HG02588 (cell line): ENCODE measurements around the gene TCF19.

Experiments
- ATAC-seq: cut with Tn5 transposase; IDR thresholded peaks from one replicate; pipeline ENCODE4 v1.9.1; 2021; ENCODE audit warnings: mild to moderate bottlenecking, moderate library complexity; ENCODE audit not compliant: unreplicated experiment

The TCF19 gene

DNA sequence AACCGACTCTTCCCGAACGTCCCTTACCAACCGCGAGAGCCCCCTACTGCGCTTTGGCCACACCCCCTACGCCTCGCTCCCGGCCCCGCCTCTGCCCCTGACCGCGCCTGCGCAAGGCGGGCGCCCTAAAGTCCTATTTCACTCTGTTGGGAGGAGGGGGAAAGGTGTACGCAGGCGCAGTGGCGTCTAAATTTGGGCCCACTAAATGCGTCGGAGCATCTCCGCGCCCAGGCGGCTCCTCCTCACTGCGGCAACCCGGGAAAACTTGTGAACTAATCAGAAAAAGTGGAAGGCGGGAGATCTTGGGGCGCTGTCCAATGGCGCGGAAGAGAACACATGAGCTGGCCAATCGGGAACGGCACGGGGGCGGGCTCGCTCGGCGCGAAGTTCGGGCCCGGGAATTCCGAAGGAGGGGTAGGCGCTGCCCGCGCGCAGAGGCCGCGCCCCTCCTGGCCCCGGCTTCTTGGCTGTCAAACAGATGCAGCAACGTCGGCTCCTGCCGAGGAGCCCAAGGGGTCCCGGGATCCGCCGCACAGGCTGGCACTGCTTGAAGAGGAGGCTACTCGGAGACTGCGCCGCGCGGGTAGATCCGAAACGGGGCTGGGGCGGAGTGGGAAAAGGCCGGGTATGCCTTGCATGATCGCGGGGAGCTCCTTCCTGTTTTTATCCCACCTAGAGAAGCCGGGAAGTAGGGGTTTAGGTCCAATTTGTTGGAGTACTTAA is at the start of gene TCF19:
Gene TCF19 (plus strand): TSS at position 450 of the 723 bp plus-strand sequence. CDS start 881 bp downstream, outside the sequence.
- ATAC-seq = peak; percentile 81

GRCh38 chr6:31110825-31111582 is 47.4 kb upstream of the TCF19 start:
- ATAC-seq = no peak

- ATAC-seq = no peak
Observed at GRCh38 chr6:31111712-31112111, 46.7 kb upstream of the TCF19 start.

- ATAC-seq = no peak
Observed at GRCh38 chr6:31112478-31112877, 45.9 kb upstream of the TCF19 start, which contains the start of gene C6orf15. C6orf15 (minus strand) TSS chr6:31112575; CDS start chr6:31112555, 20 bp downstream.

DNA sequence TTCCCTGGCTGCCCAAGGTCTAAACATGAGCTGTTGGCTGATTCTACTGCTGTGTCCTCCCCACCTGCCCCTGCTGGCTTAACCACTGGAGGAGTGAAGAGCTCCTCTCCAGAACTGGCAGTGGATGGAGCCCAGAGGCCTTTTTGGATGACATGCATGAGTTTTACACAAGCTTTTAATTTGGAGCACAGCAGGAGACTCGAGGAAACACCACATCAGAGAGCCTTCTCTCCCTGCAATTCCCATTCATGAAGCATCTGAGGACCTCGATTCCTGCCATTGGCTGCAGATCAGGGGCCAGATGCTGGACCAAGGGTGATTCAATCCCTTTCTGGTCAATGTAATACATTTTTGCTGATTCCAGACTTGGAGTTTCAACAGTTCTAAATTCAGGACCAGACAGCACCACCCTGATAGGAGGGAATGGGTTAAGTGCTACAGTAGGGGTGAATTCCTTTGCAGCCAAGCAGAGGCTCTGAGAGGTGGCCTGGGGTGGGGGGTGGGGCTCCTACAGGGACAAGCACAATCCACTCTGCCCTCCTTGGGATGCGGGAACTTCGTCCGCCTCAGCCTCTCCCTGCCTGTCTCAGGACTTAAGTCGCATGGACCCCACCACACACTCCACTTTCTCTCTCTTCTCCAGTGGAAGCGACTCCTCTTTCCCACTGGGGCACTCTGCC is 44.4 kb upstream of the TCF19 start:
- no peak for ATAC-seq

GRCh38 chr6:31114541-31114878 is 43.9 kb upstream of the TCF19 start, which contains the start of gene PSORS1C1:
PSORS1C1 (plus strand) TSS chr6:31114800; CDS start chr6:31129633, 14,833 bp downstream.
- ATAC-seq = no peak

DNA sequence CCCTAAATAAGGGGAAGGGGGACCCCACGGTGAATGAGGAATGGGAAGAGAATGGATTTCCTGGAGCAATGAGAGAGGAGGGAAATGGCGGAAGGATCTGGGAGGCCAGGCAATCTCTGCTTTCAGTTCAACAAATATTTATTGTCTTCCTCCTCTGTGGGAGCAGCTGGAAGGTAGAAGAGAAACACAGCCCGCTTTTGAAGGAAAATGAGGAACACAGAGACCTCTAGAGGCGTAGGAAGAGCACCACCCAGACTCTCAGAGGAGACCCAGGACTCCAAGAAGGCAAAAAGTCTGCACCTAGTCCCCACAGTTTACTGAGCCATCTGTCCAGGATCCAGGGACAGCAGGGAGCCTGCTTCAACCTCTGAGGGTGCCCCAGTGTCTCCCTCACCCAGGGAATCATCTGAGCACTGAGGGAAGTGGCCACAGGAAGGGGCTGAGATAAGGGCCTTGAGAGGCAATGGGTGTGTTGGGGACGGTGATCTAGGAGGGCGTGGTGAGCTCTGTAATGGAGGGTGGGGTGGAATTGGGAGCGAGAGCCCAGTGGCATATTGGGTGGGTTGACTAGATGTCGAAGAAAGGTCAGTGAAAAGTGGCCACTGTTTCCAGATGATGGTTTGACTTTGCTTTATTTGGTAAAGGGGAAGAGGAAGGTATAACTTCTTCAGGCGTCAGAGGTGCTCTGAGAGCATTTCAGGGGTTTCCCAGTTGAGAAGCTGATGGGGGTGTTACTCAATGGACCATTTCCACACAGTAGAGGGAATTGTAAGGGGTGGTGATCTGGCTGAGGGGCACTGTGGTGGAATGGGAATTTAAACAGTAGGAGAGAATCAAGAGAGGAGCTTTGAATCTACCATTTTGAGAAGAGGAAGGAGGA is 43.2 kb upstream of the TCF19 start:
- no peak for ATAC-seq

DNA sequence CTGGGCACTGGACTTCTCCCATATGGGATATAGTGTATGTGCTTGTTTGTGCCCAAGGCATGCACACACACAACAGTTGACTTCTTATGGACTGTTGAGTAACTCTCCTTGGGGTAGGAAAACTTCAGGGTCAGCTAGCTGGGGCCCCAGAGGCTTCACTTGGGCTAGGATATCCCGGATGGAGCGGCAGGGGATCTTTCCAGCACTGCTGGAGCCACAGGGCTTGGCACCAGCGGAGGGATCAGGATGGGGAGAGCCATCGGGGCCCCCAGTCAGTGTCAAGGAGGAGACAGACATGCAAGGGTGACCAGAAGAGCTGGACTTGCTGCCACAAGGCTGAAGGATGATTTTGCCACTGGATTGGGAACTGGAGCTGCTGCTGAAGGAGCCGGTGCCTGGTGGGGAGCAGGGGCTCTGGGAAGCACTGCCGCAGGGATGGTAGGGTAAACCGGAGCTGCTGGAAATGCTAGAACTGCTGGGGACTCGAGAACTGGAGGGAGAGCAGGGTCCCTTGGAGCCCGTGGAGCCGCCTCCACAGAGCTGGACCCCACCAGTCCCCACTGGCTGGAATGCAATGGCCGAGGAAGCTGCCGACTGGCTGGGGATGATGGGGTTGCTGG is 42.3 kb upstream of the TCF19 start:
- no peak for ATAC-seq

GRCh38 chr6:31116661-31117385 is 41.6 kb upstream of the TCF19 start:
- ATAC-seq = no peak

DNA sequence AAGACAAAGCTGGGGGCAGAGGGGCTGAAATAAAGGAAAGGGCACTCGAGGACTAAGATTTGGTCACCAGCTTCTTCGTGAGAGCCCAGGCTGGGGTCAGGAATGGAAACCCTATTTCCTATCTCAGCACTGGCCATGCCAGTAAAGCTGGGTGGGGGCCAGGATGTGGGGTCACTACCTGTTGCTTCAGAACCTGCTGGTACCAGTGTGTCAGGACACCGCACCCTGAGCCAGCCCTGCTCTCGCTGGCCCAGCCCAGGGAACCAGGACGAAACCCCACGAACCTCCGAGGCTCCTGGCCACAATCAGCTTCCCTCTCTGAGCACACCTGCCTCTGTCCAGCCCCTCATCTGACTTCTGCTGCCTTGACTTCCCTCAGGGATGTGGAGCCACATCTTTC is 40.2 kb upstream of the TCF19 start:
- no peak for ATAC-seq

GRCh38 chr6:31120151-31120915 is 38.1 kb upstream of the TCF19 start, which contains the start of gene CDSN:
CDSN (minus strand) TSS chr6:31120446; CDS start chr6:31120419, 27 bp downstream.
- no peak for ATAC-seq

- ATAC-seq = no peak
Observed at GRCh38 chr6:31121131-31121790, 37.1 kb upstream of the TCF19 start.

- ATAC-seq = no peak
Observed at GRCh38 chr6:31122791-31123706, 35.3 kb upstream of the TCF19 start.

GRCh38 chr6:31125162-31125561 is 33.2 kb upstream of the TCF19 start:
- no peak for ATAC-seq

- ATAC-seq = no peak
Observed at GRCh38 chr6:31125586-31126363, 32.6 kb upstream of the TCF19 start.
